Stimulated activated CD8-positive, alpha-beta memory T cell treated with anti-CD3 and anti-CD28 coated beads, Interleukin-4, amount 100 ng/mL, for 4 hours (primary cell): ENCODE measurements around the gene DFFA.

ENCODE experiments used
- DNase-seq, 2 donors: peaks; one replicate each; pipeline ENCODE4 v3.0.0-alpha.2; 2020; ENCODE audit warnings: low read depth in 2 of 2, low spot score in 1 of 2

The DFFA gene

DNA sequence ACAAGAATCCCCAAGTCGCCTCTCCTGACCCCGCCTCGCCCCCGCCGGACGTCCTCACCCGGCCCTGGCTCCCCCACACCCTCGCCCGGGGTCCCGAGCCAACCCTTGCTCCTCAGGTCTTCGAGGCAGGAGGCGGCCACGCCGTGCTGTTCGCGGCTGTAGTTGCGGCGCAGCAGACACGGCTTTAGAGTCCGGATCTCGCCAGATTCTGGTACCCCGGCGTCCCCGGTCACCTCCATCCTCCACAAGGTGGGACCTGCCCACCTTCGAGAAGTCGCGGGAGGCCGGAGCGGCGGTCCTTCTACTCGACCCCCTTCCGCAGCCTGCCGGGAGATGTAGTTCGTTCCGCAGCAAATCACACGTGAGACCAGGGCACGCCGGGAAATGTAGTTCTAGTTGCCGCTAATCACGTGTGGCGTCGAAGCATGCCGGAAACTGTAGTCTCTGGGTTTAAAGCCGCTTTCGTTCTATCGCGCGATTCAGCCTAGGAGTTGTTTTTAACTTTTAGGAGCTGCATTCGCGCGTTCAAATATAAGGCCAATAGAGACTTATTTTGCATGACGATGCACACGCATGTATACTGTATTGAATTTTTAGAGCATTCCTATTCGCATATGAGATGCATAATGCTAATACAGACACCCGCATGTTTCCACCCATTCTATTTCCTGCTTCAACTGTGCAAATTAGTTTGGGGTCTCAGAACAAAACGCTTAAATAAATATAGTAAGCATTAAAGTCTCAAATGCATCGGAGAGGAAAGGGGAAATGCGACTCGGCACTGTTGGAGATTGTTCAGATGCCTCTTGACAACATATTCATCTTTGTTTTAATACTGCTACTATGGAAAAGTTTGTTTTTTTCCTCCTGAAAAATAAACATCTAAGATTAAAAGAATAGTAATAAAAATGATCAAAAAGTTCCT lies at the start of gene DFFA:
DFFA (minus strand) TSS at position 310 of the 925 bp plus-strand sequence; CDS start at position 239, 71 bp downstream.
- peak; percentile 76 to 86 for DNase-seq

DNA sequence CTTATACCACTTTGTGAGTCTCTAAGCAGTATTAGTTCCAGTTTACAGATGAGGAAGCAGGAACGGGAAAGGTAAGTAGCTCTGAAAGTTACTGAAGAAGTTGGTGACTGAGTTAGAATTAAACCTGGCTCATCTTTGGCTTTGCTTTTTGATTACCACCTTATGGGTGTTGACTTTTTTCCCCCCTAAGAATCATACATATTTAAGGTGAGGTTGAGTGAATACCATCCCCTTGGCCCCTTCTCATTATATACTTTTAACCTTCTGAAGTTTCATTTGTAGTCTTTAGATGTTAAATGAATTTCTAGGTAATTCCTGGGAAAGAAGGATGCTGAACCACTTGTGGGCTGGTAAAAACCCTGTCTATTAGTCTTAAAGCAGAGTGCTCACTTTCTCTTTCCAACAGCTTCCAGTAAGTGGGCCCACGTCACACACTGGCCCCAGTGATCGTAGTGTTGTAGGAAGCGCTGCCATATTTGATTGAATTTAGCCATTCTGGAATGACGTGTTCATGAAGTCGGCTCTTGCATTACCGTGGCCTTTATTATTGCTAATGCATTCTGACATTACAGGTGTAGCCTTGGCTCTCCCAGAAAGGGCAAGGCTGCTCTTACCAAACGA lies 49.3 kb upstream of the DFFA start:
- no peak for DNase-seq

DNA sequence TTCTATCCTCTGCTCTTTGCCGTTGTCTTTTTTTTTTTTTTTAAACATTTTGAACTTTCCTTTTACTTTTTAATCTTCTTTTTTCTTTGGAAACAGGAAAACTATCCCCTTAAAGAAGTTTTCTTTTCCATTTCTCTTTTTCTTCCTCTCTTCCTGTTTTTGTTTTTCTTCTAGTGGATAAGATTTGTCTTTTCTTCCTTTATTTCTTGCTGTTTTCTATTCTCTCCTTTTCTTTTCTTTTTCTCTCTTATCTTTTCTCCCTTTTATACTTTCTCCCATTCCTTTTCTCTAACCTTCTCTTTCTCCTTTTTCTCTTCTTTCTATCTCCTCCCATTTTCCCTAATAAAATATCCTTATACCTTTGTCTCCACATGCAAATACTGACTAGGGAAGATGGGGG lies 48.6 kb upstream of the DFFA start:
- DNase-seq = no peak

DNA sequence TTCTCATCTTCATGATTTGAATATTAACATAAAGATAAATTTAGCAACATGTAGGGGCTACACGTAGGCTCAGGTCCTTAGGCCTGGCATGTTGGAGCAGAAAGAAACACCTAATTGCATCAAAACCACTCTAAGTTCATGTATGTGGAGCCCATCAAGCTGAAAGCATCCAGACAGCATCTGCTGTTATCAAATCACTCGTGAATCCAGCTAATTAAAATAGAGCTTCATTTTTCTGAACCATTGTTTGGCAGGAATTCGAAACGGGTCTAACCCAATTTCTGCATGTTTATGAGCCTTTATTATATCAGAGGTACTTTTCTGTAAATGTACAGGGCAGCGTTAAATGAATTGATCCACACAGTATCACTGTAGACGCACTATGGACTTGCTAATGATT lies 48.2 kb upstream of the DFFA start:
- DNase-seq = no peak

- no peak for DNase-seq
These were observed 46.7 kb upstream of the DFFA start for GRCh38 chr1:10519016-10519417.

DNA sequence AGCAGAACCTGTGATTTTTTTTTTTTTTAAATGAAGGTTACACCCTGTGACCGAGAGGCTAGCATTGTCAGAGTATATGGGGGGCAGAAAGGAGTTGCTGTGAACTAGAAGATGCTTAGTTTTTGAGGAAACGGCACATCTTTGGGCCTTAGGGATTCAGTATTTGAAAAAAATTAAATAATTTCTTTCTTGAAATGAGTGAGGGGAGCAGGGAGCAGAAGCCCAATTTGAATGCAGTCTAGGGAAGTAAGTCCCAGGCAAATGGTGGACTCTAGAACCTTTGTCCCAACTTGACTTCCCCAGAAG lies 45.3 kb upstream of the DFFA start:
- DNase-seq = no peak

GRCh38 chr1:10516925-10517676 lies 44.8 kb upstream of the DFFA start:
- no peak for DNase-seq

DNA sequence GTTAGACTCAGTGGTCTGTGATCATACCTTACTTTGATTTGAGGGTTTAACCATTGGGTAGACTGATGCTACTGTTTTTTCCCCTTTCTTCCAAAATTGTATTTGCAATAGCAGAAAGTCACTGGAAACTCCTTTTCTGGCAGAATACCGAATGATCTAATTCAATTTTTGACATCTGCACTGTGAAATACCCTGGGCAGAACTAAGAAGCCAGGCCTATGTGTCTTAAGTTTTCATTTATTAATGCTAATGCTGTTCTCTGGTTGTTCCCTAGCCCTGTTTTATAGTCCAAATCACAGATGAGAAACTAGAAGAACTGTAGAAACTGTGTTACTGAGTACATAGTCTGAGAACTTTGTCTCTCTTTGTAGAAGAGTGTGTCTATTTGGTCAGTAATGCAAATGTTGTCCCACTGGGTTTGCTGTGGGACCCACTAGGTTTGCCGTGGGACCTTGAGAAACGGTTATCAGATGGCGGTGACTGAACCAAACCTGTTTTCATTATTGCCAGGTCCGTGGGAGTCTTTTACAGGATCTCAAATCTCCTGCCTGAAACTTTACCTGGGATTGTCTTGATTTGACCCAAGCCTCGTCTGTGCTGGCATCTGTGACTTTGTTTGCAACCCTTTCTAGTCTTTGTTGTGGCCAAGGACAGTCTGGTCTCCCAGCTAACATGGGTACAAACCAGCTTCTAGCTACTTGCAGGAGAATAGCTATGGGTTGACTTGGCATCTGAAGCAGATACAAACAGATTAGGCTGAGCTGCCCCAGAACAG lies 43.8 kb upstream of the DFFA start:
- no peak for DNase-seq

GRCh38 chr1:10515301-10515975 lies 43.1 kb upstream of the DFFA start:
- DNase-seq = no peak

GRCh38 chr1:10514490-10515235 lies 42.3 kb upstream of the DFFA start:
- no peak for DNase-seq

GRCh38 chr1:10513199-10513598 lies 40.9 kb upstream of the DFFA start:
- no peak for DNase-seq

DNA sequence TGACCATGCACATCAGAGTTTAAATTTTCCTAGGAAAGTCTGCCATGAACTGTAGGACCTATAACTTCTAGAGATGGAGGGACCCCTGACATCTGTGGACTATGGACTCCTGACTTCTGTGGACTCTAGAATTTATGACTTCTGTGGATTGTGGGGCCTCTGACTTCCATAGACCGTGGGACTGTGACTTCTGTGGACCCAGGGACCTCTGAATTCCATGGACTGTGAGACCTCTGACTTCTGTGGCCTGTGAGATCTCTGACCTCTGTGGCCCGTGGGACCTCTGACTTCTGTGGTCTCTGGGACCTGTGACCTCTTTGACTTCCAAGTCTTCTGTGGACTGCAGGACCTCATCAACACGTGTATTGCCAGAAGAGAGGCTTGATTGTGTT lies 39.2 kb upstream of the DFFA start:
- DNase-seq = no peak

GRCh38 chr1:10510520-10511493 lies 38.5 kb upstream of the DFFA start:
- peak; percentile 49 to 59 for DNase-seq

- DNase-seq = no peak
These were observed 37.6 kb upstream of the DFFA start for GRCh38 chr1:10509809-10510509.

- no peak for DNase-seq
These were observed 36.2 kb upstream of the DFFA start for GRCh38 chr1:10508511-10508951.

DNA sequence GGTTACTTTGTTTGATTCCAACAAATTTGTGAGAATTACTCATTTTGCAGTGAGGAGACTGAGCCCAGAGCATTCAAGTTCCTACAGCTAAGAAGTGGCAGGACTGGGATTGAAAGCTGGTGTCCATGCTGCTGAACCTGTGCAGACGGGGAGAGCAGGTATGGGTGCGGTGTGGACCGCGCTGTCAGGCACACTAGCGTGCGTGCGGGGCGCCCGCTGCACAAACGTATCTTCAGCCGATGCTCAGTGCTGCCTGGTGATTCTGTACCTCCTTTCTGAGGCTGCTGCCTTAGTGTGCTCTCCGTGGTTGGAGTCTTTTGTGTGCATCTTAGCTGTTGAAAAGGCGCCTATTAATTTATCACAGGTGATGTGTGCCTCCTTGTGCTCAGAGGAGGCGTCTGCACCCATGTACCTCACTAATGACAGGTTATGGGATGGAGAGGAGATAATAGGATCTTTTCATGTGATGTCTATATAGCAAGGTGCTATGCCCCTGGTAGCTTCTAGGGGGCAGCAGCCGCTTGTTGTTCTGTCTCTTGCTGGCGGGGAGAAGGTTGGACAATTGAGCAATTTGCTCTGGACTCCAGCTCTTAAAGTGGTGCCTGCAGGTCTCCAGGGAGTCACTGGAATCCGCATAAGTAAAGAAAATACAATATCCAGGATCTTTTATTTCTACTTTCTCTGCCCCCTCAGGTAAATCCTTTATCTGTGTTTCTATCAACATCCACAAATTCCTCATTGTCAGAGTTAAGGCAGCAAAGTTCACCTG lies 35.0 kb upstream of the DFFA start:
- DNase-seq = peak in 1 of 2 donors; percentile 37

- DNase-seq = no peak
These were observed 34.3 kb upstream of the DFFA start for GRCh38 chr1:10506677-10507047.
